Measurements from ENCODE around the gene SLIT3. TPM values are rescaled to one million over a fixed set of nuclear protein-coding genes. Genes with fewer than 3 reads are reported as not detected.

The SLIT3 gene
- total RNA-seq, 1 experiment from 2014 or later = not detected

- H3K27ac ChIP-seq = no peak overlapping the region
- H3K9me3 ChIP-seq (ENCODE audit: insufficient read depth, low read depth) = no peaks in the 10 kb centered on the region
- intact Hi-C loops (cut with micrococcal nuclease; ENCODE audit: unreplicated experiment) = no loop called here
- H3K4me3 ChIP-seq = no peak overlapping the region
- no peaks in the 10 kb centered on the region for H3K9me2 ChIP-seq (ENCODE audit: insufficient read depth)
- CTCF ChIA-PET = no interaction called here
- H4K20me1 ChIP-seq (ENCODE audit: insufficient read depth) = no peaks in the 10 kb centered on the region
- DNase-seq = no peak
- H3K79me2 ChIP-seq (ENCODE audit: low read depth) = no peaks in the 10 kb centered on the region
- H3K4me1 ChIP-seq (replicated peaks; ENCODE audit: insufficient read depth) = no peaks in the 10 kb centered on the region
- BruUV-seq (replicated peaks) = no TSS peak
- TF ChIP-seq CTCF (conservative IDR thresholded peaks at IDR 0.05) (no peak), EZH2 (IDR thresholded peaks at IDR 0.05; ENCODE audit: low read depth) (no peak)
- H2AFZ ChIP-seq = no peak overlapping the region
- H3K36me3 ChIP-seq (ENCODE audit: low read depth) = no peaks in the 10 kb centered on the region
- POLR2A ChIA-PET (ENCODE audit: unreplicated experiment) = no interaction called here
- no peaks in the 10 kb centered on the region for H3F3A ChIP-seq (ENCODE audit: insufficient read depth, low read depth)
- H3K4me2 ChIP-seq = no peak overlapping the region
- H3K27me3 ChIP-seq (ENCODE audit: insufficient read depth, low read depth) = peaks cover 39% of the 10 kb centered on the region
Observed at GRCh38 chr5:169088028-169088725, 212.8 kb downstream of the SLIT3 start.

DNA sequence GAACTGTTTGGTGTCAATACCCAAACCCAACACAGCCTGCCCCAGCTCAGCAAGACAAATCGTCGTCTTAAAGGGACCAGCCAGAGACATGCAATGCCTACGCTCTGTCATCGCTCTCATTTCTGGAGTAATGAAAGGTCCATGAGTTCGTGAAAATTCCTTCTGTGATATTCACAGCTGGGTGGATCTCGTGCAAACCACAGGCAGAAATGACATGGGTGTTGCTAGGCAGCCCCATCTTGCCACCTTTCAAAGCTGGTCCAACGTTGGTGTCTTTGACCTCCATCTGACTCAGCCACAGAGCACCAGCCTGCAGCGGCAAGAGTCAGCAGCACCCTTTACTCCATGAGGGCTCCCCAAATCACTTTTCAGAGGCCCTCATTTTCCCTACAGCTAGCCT is 215.3 kb downstream of the SLIT3 start:
- ChIA-PET POLR2A (ENCODE audit: unreplicated experiment) (no interaction called here), CTCF (interaction anchor here (0.6 kb wide), 1 partner anchor 1847 kb away, joined by 6 read pairs; no protein-coding TSS in a partner anchor)
- H3K9me2 ChIP-seq (ENCODE audit: insufficient read depth) = no peaks in the 10 kb centered on the region
- no peak overlapping the region for H3K27ac ChIP-seq
- H3K27me3 ChIP-seq (ENCODE audit: insufficient read depth, low read depth) = peaks cover 55% of the 10 kb centered on the region
- H3K4me2 ChIP-seq = no peak overlapping the region
- no peak for DNase-seq
- no peaks in the 10 kb centered on the region for H4K20me1 ChIP-seq (ENCODE audit: insufficient read depth)
- no peak for TF ChIP-seq CTCF (conservative IDR thresholded peaks at IDR 0.05)
- TF ChIP-seq EZH2 (IDR thresholded peaks at IDR 0.05; ENCODE audit: low read depth) = no peak
- H3K9me3 ChIP-seq (ENCODE audit: insufficient read depth, low read depth) = no peaks in the 10 kb centered on the region
- BruUV-seq (replicated peaks) = no TSS peak
- no peaks in the 10 kb centered on the region for H3K4me1 ChIP-seq (replicated peaks; ENCODE audit: insufficient read depth)
- no peaks in the 10 kb centered on the region for H3K79me2 ChIP-seq (ENCODE audit: low read depth)
- no peak overlapping the region for H2AFZ ChIP-seq
- H3K4me3 ChIP-seq = no peak overlapping the region
- no peaks in the 10 kb centered on the region for H3F3A ChIP-seq (ENCODE audit: insufficient read depth, low read depth)
- intact Hi-C loops (cut with micrococcal nuclease; ENCODE audit: unreplicated experiment) = no loop called here
- no peaks in the 10 kb centered on the region for H3K36me3 ChIP-seq (ENCODE audit: low read depth)

DNA sequence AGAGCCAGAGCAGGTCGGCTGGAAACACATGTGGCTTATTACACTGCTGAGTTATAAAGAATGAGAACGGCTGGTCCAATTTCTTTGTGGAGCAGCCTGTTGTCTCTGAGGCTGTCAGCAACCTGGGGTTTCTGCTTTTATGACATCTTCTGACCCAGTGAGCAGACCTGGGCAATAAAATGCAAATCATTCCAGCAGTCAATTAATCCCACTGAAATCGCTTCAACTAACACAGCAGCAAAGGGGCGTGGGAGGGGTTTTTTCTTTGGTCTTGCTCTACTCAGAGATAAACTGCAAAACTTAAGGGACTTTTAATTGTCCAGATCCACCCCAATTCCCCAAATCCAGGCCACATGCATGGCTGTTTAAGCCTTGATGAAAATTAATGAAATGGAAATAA is 215.7 kb downstream of the SLIT3 start:
- DNase-seq = no peak

More for the DNA sequence above, 215.7 kb downstream of the SLIT3 start:
- Histone ChIP-seq H3K4me2 (no peak overlapping the region), H2AFZ (no peak overlapping the region), H3K9me3 (ENCODE audit: insufficient read depth, low read depth) (no peaks in the 10 kb centered on the region), H3K4me3 (no peak overlapping the region), H3K36me3 (ENCODE audit: low read depth) (no peaks in the 10 kb centered on the region), H3K4me1 (replicated peaks; ENCODE audit: insufficient read depth) (no peaks in the 10 kb centered on the region), H3K79me2 (ENCODE audit: low read depth) (no peaks in the 10 kb centered on the region), H3F3A (ENCODE audit: insufficient read depth, low read depth) (no peaks in the 10 kb centered on the region), H3K9me2 (ENCODE audit: insufficient read depth) (no peaks in the 10 kb centered on the region), H4K20me1 (ENCODE audit: insufficient read depth) (no peaks in the 10 kb centered on the region), H3K27ac (no peak overlapping the region), H3K27me3 (ENCODE audit: insufficient read depth, low read depth) (peaks cover 59% of the 10 kb centered on the region)
- intact Hi-C loops (cut with micrococcal nuclease; ENCODE audit: unreplicated experiment) = no loop called here
- no TSS peak for BruUV-seq (replicated peaks)
- CTCF ChIA-PET = interaction anchor here (0.6 kb wide), 1 partner anchor 1846 kb away, joined by 6 read pairs; no protein-coding TSS in a partner anchor
- no peak for TF ChIP-seq CTCF (conservative IDR thresholded peaks at IDR 0.05)
- POLR2A ChIA-PET (ENCODE audit: unreplicated experiment) = no interaction called here

Measured in PC-9 (cell line).